ENCODE measurements around the gene IPO4. TPM values are rescaled to one million over a fixed set of nuclear protein-coding genes. Genes with fewer than 3 reads are reported as not detected.

IPO4 gene
- total RNA-seq, 2 donors from 2014 or later = 56.3 to 67.4 TPM

DNA sequence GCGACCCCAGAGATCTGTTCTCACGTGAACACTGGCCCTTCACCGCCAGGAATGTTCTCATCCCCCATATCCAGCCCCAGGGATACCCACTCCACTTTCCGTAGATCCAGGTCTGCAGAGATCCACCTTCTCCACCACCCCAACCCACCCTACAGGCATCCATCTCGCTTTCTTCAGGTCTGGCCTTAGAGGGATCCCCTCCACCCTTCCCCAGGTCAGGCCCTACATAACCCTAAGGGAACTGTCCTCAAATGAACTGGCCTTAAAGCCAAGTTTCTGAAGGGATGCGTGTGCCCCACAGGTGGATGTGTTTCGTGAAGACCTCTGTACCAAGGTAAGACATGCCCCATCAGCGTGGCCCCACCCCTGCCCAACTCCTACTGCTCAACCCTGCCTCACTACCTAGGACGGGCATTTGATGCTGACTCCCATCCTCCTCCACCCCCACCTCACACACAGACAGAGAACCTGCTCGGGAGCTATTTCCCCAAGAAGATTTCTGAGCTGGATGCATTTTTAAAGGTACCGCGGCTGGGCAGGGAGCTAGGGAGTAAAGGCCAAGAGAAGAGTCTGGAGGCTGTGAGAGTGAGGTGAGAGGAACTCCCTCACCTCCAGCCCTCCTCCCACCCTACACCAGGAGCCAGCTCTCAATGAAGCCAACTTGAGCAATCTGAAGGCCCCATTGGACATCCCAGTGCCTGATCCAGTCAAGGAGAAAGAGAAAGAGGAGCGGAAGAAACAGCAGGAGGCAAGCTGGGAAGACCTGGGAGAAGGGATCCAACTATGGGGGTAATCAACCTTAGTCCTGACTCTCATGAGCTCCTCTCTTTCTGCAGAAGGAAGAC is 51.7 kb downstream of the IPO4 start:
- 57 to 72% methylated on average over 10 to 12 of the region's 13 CpGs for WGBS, 2 experiments (ENCODE audit: insufficient coverage in 1 of 2, insufficient read length in 1 of 2)
- no peaks in the 10 kb centered on the region for H3K27me3 ChIP-seq (ENCODE audit: control insufficient read depth, insufficient read depth, low read length, poor library complexity, severe bottlenecking)
- no peak overlapping the region for H3K27ac ChIP-seq (ENCODE audit: low read depth, low read length)
- Mint-ChIP-seq H3K4me3 (peak overlapping the region; percentile 71), H3K27ac (no peak overlapping the region), H3K36me3 (ENCODE audit: low read depth) (peaks cover 20% of the 10 kb centered on the region), H3K27me3 (ENCODE audit: insufficient read depth) (no peaks in the 10 kb centered on the region), H3K9me3 (no peaks in the 10 kb centered on the region), H3K4me1 (peaks cover 20% of the 10 kb centered on the region)
- peaks cover 23% of the 10 kb centered on the region for H3K36me3 ChIP-seq (ENCODE audit: control insufficient read depth, insufficient read depth, low read length)
- no peak for DNase-seq
- H3K9ac ChIP-seq (ENCODE audit: extremely low read depth, low read length, poor library complexity, severe bottlenecking) = no peak overlapping the region
- no peaks in the 10 kb centered on the region for H3K9me3 ChIP-seq (ENCODE audit: control insufficient read depth, low read length)
- H3K4me1 ChIP-seq (ENCODE audit: control insufficient read depth, insufficient read depth, low read length) = no peaks in the 10 kb centered on the region
- H3K4me3 ChIP-seq (ENCODE audit: low read length) = peak overlapping the region; percentile 79
- TF ChIP-seq, protein P1, sequence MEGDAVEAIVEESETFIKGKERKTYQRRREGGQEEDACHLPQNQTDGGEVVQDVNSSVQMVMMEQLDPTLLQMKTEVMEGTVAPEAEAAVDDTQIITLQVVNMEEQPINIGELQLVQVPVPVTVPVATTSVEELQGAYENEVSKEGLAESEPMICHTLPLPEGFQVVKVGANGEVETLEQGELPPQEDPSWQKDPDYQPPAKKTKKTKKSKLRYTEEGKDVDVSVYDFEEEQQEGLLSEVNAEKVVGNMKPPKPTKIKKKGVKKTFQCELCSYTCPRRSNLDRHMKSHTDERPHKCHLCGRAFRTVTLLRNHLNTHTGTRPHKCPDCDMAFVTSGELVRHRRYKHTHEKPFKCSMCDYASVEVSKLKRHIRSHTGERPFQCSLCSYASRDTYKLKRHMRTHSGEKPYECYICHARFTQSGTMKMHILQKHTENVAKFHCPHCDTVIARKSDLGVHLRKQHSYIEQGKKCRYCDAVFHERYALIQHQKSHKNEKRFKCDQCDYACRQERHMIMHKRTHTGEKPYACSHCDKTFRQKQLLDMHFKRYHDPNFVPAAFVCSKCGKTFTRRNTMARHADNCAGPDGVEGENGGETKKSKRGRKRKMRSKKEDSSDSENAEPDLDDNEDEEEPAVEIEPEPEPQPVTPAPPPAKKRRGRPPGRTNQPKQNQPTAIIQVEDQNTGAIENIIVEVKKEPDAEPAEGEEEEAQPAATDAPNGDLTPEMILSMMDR (conservative IDR thresholded peaks at IDR 0.05) = no peak

DNA sequence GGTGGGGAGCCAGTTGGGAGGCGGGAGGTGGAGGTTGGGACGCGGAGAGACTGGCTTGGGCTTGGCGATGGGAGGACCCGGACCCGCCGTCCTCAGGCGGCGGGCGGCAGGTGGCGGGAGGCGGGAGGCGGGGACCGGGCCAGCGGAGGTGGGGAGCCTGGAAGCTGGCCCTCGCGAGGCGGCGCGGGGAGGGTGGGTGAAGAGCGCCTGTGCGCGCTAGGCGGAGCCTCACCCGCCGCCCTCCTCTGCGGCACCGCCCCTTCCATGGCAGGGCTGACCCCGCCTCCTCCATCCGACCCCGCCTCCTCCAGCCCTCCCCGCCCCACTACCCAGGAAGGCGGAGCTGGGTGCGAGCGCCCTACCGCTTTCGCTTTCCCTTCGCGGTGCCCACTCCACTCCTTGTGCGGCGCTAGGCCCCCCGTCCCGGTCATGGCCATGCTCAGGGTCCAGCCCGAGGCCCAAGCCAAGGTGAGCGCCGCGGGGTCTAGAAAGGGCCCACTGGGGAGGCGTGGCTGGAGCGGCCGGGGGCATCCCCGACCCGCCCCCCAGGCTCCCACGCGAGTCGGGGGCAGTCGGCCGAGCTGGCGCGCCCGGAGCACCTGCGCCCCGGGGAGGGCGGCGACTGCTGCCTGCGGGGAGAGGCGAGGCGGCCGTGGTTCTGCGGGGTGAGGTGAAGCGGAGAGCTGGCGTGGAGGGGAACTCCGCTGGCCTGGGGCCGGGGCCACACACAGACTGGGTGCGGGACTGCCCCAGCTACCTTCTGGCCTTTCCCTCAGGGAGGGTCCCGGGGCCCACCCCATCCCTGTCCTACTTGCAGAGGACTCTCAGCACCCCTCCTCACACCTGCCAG is 52.6 kb downstream of the IPO4 start, which contains the start of gene PSME1:
Gene PSME1 (plus strand): TSS at position 361 of the 850 bp plus-strand sequence. CDS start 69 bp downstream, at position 430.
- Mint-ChIP-seq H3K4me3 (peak within 1 kb of the TSS; percentile 71), H3K9me3 (no peaks in the 10 kb centered on the region), H3K27me3 (ENCODE audit: insufficient read depth) (no peaks in the 10 kb centered on the region), H3K36me3 (ENCODE audit: low read depth) (peaks cover 20% of the 10 kb centered on the region), H3K27ac (no peak within 1 kb of the TSS), H3K4me1 (peaks cover 20% of the 10 kb centered on the region)
- DNase-seq = peak; percentile 96
- TF ChIP-seq, protein P1 (conservative IDR thresholded peaks at IDR 0.05) = no peak
- Histone ChIP-seq H3K4me3 (ENCODE audit: low read length) (peak within 1 kb of the TSS; percentile 82), H3K36me3 (ENCODE audit: control insufficient read depth, insufficient read depth, low read length) (peaks cover 23% of the 10 kb centered on the region), H3K27ac (ENCODE audit: low read depth, low read length) (no peak within 1 kb of the TSS), H3K27me3 (ENCODE audit: control insufficient read depth, insufficient read depth, low read length, poor library complexity, severe bottlenecking) (no peaks in the 10 kb centered on the region), H3K9ac (ENCODE audit: extremely low read depth, low read length, poor library complexity, severe bottlenecking) (peak within 1 kb of the TSS; percentile 25), H3K4me1 (ENCODE audit: control insufficient read depth, insufficient read depth, low read length) (no peaks in the 10 kb centered on the region), H3K9me3 (ENCODE audit: control insufficient read depth, low read length) (no peaks in the 10 kb centered on the region)
- 3 to 5% methylated on average over 13 to 75 of the region's 75 CpGs for WGBS, 2 experiments (ENCODE audit: insufficient coverage in 1 of 2, insufficient read length in 1 of 2)

DNA sequence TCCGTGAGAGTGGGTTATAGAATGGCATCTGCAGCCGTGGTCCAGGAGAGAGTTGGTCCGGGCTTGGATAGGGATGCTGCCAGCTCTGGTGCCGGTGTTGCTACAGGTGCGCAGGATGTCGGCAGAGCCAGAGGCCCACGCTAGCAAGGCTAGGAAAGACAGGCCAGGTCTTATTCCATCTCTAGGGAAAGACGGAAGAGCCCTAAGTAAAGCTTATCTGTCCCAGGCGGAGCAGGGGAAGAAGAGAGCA is 53.1 kb downstream of the IPO4 start:
- TF ChIP-seq, protein P1 (conservative IDR thresholded peaks at IDR 0.05) = no peak
- peaks cover 23% of the 10 kb centered on the region for H3K36me3 ChIP-seq (ENCODE audit: control insufficient read depth, insufficient read depth, low read length)
- peaks cover 20% of the 10 kb centered on the region for H3K36me3 Mint-ChIP-seq (ENCODE audit: low read depth)
- no peak overlapping the region for H3K9ac ChIP-seq (ENCODE audit: extremely low read depth, low read length, poor library complexity, severe bottlenecking)
- H3K27ac ChIP-seq (ENCODE audit: low read depth, low read length) = no peak overlapping the region
- H3K9me3 Mint-ChIP-seq = no peaks in the 10 kb centered on the region
- no peaks in the 10 kb centered on the region for H3K27me3 Mint-ChIP-seq (ENCODE audit: insufficient read depth)
- no peak for DNase-seq
- H3K27ac Mint-ChIP-seq = no peak overlapping the region
- H3K4me3 Mint-ChIP-seq = peak overlapping the region; percentile 71
- H3K9me3 ChIP-seq (ENCODE audit: control insufficient read depth, low read length) = no peaks in the 10 kb centered on the region
- peak overlapping the region; percentile 82 for H3K4me3 ChIP-seq (ENCODE audit: low read length)
- no peaks in the 10 kb centered on the region for H3K27me3 ChIP-seq (ENCODE audit: control insufficient read depth, insufficient read depth, low read length, poor library complexity, severe bottlenecking)
- H3K4me1 ChIP-seq (ENCODE audit: control insufficient read depth, insufficient read depth, low read length) = no peaks in the 10 kb centered on the region
- WGBS, 2 experiments (ENCODE audit: insufficient coverage in 1 of 2, insufficient read length in 1 of 2) = 13 to 21% methylated on average over 7 to 9 of the region's 9 CpGs
- H3K4me1 Mint-ChIP-seq = peaks cover 20% of the 10 kb centered on the region

Data from endodermal cell (in vitro differentiated cells).